GF-D8 (cell line): ENCODE measurements around the gene COL4A1.

ENCODE experiments used
- DNase-seq: peaks from one replicate; lab custom pipeline; 2025; lab: John Stamatoyannopoulos, UW

Gene COL4A1

GRCh38 chr13:110291286-110291685, 15.7 kb downstream of the COL4A1 start:
- DNase-seq, result no peak

- DNase-seq, result no peak
Observed at GRCh38 chr13:110290826-110291225, 16.1 kb downstream of the COL4A1 start.

- DNase-seq, result no peak
Observed at GRCh38 chr13:110290153-110290552, 16.8 kb downstream of the COL4A1 start.

GRCh38 chr13:110289661-110290060, 17.3 kb downstream of the COL4A1 start:
- no peak for DNase-seq

GRCh38 chr13:110289174-110289573, 17.8 kb downstream of the COL4A1 start:
- no peak for DNase-seq

GRCh38 chr13:110286833-110287819, 19.8 kb downstream of the COL4A1 start:
- DNase-seq, result no peak

GRCh38 chr13:110285991-110286832, 20.7 kb downstream of the COL4A1 start:
- no peak for DNase-seq

- no peak for DNase-seq
Observed at GRCh38 chr13:110284779-110285484, 22.0 kb downstream of the COL4A1 start.

- no peak for DNase-seq
Observed at GRCh38 chr13:110283736-110284517, 23.0 kb downstream of the COL4A1 start.

- no peak for DNase-seq
Observed at GRCh38 chr13:110282316-110282841, 24.6 kb downstream of the COL4A1 start.

- no peak for DNase-seq
Observed at GRCh38 chr13:110281736-110282135, 25.2 kb downstream of the COL4A1 start.

- no peak for DNase-seq
Observed at GRCh38 chr13:110280985-110281688, 25.8 kb downstream of the COL4A1 start.

GRCh38 chr13:110280231-110280813, 26.6 kb downstream of the COL4A1 start:
- DNase-seq, result no peak

GRCh38 chr13:110279684-110280083, 27.3 kb downstream of the COL4A1 start:
- no peak for DNase-seq

GRCh38 chr13:110278859-110279258, 28.1 kb downstream of the COL4A1 start:
- no peak for DNase-seq

- no peak for DNase-seq
Observed at GRCh38 chr13:110277357-110277975, 29.5 kb downstream of the COL4A1 start.

GRCh38 chr13:110276553-110276950, 30.4 kb downstream of the COL4A1 start:
- DNase-seq, result no peak

GRCh38 chr13:110275931-110276552, 30.9 kb downstream of the COL4A1 start:
- DNase-seq, result no peak

GRCh38 chr13:110274687-110275086, 32.3 kb downstream of the COL4A1 start:
- no peak for DNase-seq
